ENCODE measurements around the gene VPS13C.

- TF ChIP-seq MAX (CRISPR knock-in tag; IDR thresholded peaks at IDR 0.05) = no peak
- TF ChIP-seq SP1 (CRISPR knock-in tag; conservative IDR thresholded peaks at IDR 0.05) = no peak
- TF ChIP-seq CTCF (IDR thresholded peaks at IDR 0.05) = no peak
- TF ChIP-seq ATF3 (CRISPR knock-in tag; conservative IDR thresholded peaks at IDR 0.05) = no peak
- TF ChIP-seq, protein P1, sequence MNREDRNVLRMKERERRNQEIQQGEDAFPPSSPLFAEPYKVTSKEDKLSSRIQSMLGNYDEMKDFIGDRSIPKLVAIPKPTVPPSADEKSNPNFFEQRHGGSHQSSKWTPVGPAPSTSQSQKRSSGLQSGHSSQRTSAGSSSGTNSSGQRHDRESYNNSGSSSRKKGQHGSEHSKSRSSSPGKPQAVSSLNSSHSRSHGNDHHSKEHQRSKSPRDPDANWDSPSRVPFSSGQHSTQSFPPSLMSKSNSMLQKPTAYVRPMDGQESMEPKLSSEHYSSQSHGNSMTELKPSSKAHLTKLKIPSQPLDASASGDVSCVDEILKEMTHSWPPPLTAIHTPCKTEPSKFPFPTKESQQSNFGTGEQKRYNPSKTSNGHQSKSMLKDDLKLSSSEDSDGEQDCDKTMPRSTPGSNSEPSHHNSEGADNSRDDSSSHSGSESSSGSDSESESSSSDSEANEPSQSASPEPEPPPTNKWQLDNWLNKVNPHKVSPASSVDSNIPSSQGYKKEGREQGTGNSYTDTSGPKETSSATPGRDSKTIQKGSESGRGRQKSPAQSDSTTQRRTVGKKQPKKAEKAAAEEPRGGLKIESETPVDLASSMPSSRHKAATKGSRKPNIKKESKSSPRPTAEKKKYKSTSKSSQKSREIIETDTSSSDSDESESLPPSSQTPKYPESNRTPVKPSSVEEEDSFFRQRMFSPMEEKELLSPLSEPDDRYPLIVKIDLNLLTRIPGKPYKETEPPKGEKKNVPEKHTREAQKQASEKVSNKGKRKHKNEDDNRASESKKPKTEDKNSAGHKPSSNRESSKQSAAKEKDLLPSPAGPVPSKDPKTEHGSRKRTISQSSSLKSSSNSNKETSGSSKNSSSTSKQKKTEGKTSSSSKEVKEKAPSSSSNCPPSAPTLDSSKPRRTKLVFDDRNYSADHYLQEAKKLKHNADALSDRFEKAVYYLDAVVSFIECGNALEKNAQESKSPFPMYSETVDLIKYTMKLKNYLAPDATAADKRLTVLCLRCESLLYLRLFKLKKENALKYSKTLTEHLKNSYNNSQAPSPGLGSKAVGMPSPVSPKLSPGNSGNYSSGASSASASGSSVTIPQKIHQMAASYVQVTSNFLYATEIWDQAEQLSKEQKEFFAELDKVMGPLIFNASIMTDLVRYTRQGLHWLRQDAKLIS (CRISPR knock-in tag; IDR thresholded peaks at IDR 0.05; ENCODE audit: borderline replicate concordance) = no peak
- TF ChIP-seq JUN (CRISPR knock-in tag; IDR thresholded peaks at IDR 0.05) = no peak
- no peak for TF ChIP-seq ERG (CRISPR knock-in tag; IDR thresholded peaks at IDR 0.05)
- no peak for TF ChIP-seq FOXP4 (CRISPR knock-in tag; IDR thresholded peaks at IDR 0.05)
- no peak for TF ChIP-seq CREB1 (CRISPR knock-in tag; IDR thresholded peaks at IDR 0.05)
- no peak for TF ChIP-seq USF2 (CRISPR knock-in tag; IDR thresholded peaks at IDR 0.05)
- no peak for TF ChIP-seq KAT7 (CRISPR knock-in tag; IDR thresholded peaks at IDR 0.05; ENCODE audit: borderline replicate concordance)
- no peak for TF ChIP-seq ATF1 (CRISPR knock-in tag; IDR thresholded peaks at IDR 0.05)
- TF ChIP-seq SMAD3 (CRISPR knock-in tag; IDR thresholded peaks at IDR 0.05; ENCODE audit: borderline replicate concordance) = no peak
- TF ChIP-seq, protein P2, sequence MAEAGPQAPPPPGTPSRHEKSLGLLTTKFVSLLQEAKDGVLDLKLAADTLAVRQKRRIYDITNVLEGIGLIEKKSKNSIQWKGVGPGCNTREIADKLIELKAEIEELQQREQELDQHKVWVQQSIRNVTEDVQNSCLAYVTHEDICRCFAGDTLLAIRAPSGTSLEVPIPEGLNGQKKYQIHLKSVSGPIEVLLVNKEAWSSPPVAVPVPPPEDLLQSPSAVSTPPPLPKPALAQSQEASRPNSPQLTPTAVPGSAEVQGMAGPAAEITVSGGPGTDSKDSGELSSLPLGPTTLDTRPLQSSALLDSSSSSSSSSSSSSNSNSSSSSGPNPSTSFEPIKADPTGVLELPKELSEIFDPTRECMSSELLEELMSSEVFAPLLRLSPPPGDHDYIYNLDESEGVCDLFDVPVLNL (CRISPR knock-in tag; IDR thresholded peaks at IDR 0.05; ENCODE audit: borderline replicate concordance, low read depth) = no peak
Measured at GRCh38 chr15:61827131-61827530, 233.1 kb downstream of the VPS13C start.

Data from WTC11 (cell line).